ENCODE data around the gene NFE2L1. TPM values are rescaled to one million over a fixed set of nuclear protein-coding genes. Genes with fewer than 3 reads are reported as not detected.

The NFE2L1 gene
- total and polyA plus RNA-seq, 2 of the 8 experiments (the other 6 are each of a cell fraction or from before 2014, with no cell fraction given), result 140 to 143 TPM

DNA sequence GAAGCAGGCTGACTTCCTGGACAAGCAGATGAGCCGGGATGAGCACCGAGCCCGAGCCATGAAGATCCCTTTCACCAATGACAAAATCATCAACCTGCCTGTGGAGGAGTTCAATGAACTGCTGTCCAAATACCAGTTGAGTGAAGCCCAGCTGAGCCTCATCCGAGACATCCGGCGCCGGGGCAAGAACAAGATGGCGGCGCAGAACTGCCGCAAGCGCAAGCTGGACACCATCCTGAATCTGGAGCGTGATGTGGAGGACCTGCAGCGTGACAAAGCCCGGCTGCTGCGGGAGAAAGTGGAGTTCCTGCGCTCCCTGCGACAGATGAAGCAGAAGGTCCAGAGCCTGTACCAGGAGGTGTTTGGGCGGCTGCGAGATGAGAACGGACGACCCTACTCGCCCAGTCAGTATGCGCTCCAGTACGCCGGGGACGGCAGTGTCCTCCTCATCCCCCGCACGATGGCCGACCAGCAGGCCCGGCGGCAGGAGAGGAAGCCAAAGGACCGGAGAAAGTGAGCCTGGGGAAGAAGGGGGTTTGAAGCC, 11.0 kb downstream of the NFE2L1 start:
- Histone ChIP-seq H2BK20ac (ENCODE audit: low read length) (no peak overlapping the region), H4K5ac (ENCODE audit: insufficient read length, low read depth, low read length) (no peak overlapping the region), H3K27ac (ENCODE audit: low read depth, low read length) (0 out of 2 replicates have a peak overlapping the region, but pooled peaks have one; percentile 7), H2AFZ (ENCODE audit: low read length) (no peak overlapping the region), H2BK15ac (ENCODE audit: low read length) (no peak overlapping the region), H3K23ac (ENCODE audit: insufficient read length) (no peak overlapping the region), H3K4ac (replicated peaks; ENCODE audit: insufficient read length, low read depth, low read length) (no peak overlapping the region), H3K18ac (ENCODE audit: extremely low read depth, low read length) (no peak overlapping the region), H3K9me3 (ENCODE audit: insufficient read depth in 2 of 2, low read depth in 1 of 2, low read length in 1 of 2) (no peaks in the 10 kb centered on the region), H3K79me2 (ENCODE audit: control insufficient read depth in 1 of 2, insufficient read depth in 2 of 2, low read length in 2 of 2) (peaks cover 0 to 54% of the 10 kb centered on the region in 2 experiments; a peak in 2 of 4 replicates), H3K79me1 (ENCODE audit: low read depth, low read length) (peaks cover 17% of the 10 kb centered on the region), H3K9ac (replicated peaks in 1 of 4; ENCODE audit: extremely low read depth in 1 of 4, low read depth in 3 of 4, low read length in 3 of 4) (no peak overlapping the region; a peak in 2 of 7 replicates), H3K4me2 (ENCODE audit: insufficient read depth in 1 of 2, low read depth in 2 of 2, low read length in 2 of 2) (no peak overlapping the region; a peak in 2 of 4 replicates), H3K27me3 (replicated peaks in 1 of 4; ENCODE audit: control insufficient read depth in 3 of 4, extremely low read depth in 1 of 4, insufficient read depth in 3 of 4, low read length in 3 of 4) (no peaks in the 10 kb centered on the region), H2BK120ac (replicated peaks; ENCODE audit: low read depth, low read length) (no peak overlapping the region), H2AK5ac (ENCODE audit: low read depth, low read length) (no peak overlapping the region), H3K56ac (replicated peaks; ENCODE audit: insufficient read length, low read depth, low read length) (no peak overlapping the region), H2BK5ac (ENCODE audit: low read depth, low read length) (peak overlapping the region; percentile 60; the same call in 1 of the 2 replicates), H4K91ac (replicated peaks; ENCODE audit: insufficient read length, low read length) (no peak overlapping the region), H3K14ac (ENCODE audit: insufficient read length) (no peak overlapping the region), H4K20me1 (replicated peaks in 1 of 2; ENCODE audit: control insufficient read depth in 1 of 2, insufficient read depth in 2 of 2, low read length in 2 of 2) (peaks cover 10 to 24% of the 10 kb centered on the region in 2 experiments), H2BK12ac (ENCODE audit: low read depth, low read length) (no peak overlapping the region), H3K4me3 (ENCODE audit: extremely low read depth in 1 of 4, insufficient read depth in 2 of 4, low read depth in 3 of 4, low read length in 4 of 4) (no peak overlapping the region), H3K23me2 (ENCODE audit: low read depth, low read length) (peaks cover 6% of the 10 kb centered on the region; the same call in 1 of the 2 replicates), H3K36me3 (ENCODE audit: control insufficient read depth in 2 of 4, insufficient read depth in 4 of 4, low read length in 3 of 4) (peaks cover 33 to 77% (median 57%) of the 10 kb centered on the region in 4 experiments), H4K8ac (ENCODE audit: extremely low read depth, insufficient read depth, low read length) (no peak overlapping the region), H3K4me1 (replicated peaks in 1 of 4; ENCODE audit: control insufficient read depth in 3 of 4, insufficient read depth in 4 of 4, low read length in 3 of 4) (peaks cover 4 to 20% (median 12%) of the 10 kb centered on the region in 4 experiments)
- 92% methylated on average over 32 of the region's 32 CpGs; no CpG with 5 or more reads in 1 of the 2 experiments for WGBS, 2 experiments (ENCODE audit: extremely low coverage in 1 of 2, insufficient coverage in 1 of 2, insufficient read length in 1 of 2, insufficient replicate concordance in 2 of 2, low coverage in 1 of 2, low lambda C conversion rate in 2 of 2, missing lambda C conversion rate in 1 of 2)
- TF ChIP-seq ASH2L (IDR thresholded peaks at IDR 0.05; ENCODE audit: low read length) (no peak), TEAD4 (IDR thresholded peaks at IDR 0.05; ENCODE audit: low read depth, low read length) (no peak)
- FAIRE-seq (no peak), DNase-seq (ENCODE audit: low read depth in 1 of 2, low spot score in 2 of 2) (no peak)
- POLR2A ChIA-PET (ENCODE audit: partially characterized antibody), result interaction anchor here (1.4 to 41.8 kb wide), 7 partner anchors 7 to 48 kb away, joined by 3 to 1227 read pairs (median 112); partner anchors contain the start of genes CBX1, COPZ2, NFE2L1 and SNX11
- CTCF ChIA-PET (ENCODE audit: partially characterized antibody), result interaction anchor here (1.1 to 14.5 kb wide), 6 partner anchors 9 to 88 kb away, joined by 4 to 203 read pairs (median 45); partner anchors contain the start of genes CDK5RAP3 and NFE2L1

Data from H1 (cell line).